SU-DHL-6 (cell line): ENCODE data around the gene SEM1.

Experiments
- H2AFZ ChIP-seq: fragments of 200-600 bp; sonication (generic); 2 replicates; pipeline ENCODE4 v1.6.1; 2014; ENCODE audit warnings: low read depth, mild to moderate bottlenecking, moderate library complexity, mixed read lengths, antibody characterized with exemption, low read length; ENCODE audit not compliant: severe bottlenecking
- H3F3A ChIP-seq: fragments of 200-600 bp; shearing (Covaris generic); 2 replicates; pipeline ENCODE4 v1.6.0; 2016; ENCODE audit warnings: antibody characterized with exemption, mild to moderate bottlenecking; ENCODE audit not compliant: insufficient read depth
- H3K27ac ChIP-seq: fragments of 200-600 bp; sonication (generic); 2 replicates; pipeline ENCODE4 v1.5.1; 2016; ENCODE audit warnings: low read depth, mild to moderate bottlenecking, low read length, moderate library complexity, mixed read lengths
- H3K27me3 ChIP-seq: fragments of 200-600 bp; sonication (generic), shearing (Covaris generic); 2 replicates; pipeline ENCODE4 v1.6.0; 2014; ENCODE audit warnings: mild to moderate bottlenecking, low read length
- H3K36me3 ChIP-seq: fragments of 200-600 bp; sonication (generic); 2 replicates; pipeline ENCODE4 v1.6.1; 2014; ENCODE audit warnings: mild to moderate bottlenecking, low read length, mixed read lengths
- H3K4me2 ChIP-seq: fragments of 300-600, 200-600 bp; shearing (Covaris generic), sonication (generic); 2 replicates; pipeline ENCODE4 v1.6.0; 2014; ENCODE audit warnings: low read length, low read depth, mild to moderate bottlenecking; ENCODE audit not compliant: poor library complexity, severe bottlenecking
- H3K4me3 ChIP-seq: fragments of 200-600 bp; sonication (generic); 2 replicates; pipeline ENCODE4 v1.5.1; 2014; ENCODE audit warnings: antibody characterized with exemption, low read length, mild to moderate bottlenecking, mixed read lengths; ENCODE audit not compliant: insufficient read depth, poor library complexity, severe bottlenecking
- H3K79me2 ChIP-seq: fragments of 200-600 bp; sonication (generic); 2 replicates; pipeline ENCODE4 v1.6.1; 2014; ENCODE audit warnings: mild to moderate bottlenecking, low read length, moderate library complexity; ENCODE audit not compliant: insufficient read depth
- H3K9ac ChIP-seq: fragments of 200-600 bp; sonication (generic); 2 replicates; pipeline ENCODE4 v1.7.0; 2014; ENCODE audit warnings: mild to moderate bottlenecking, low read length
- H3K9me2 ChIP-seq: fragments of 200-600 bp; sonication (generic); replicated peaks from 2 replicates; pipeline ENCODE4 v1.6.1; 2014; ENCODE audit warnings: low read length; ENCODE audit not compliant: insufficient read depth
- H3K9me3 ChIP-seq: fragments of 200-600 bp; sonication (generic); 2 replicates; pipeline ENCODE4 v1.6.1; 2014; ENCODE audit warnings: low read length, mixed read lengths; ENCODE audit not compliant: insufficient read depth
- H4K20me1 ChIP-seq: fragments of 200-600 bp; sonication (generic); 2 replicates; pipeline ENCODE4 v1.6.1; 2014; ENCODE audit warnings: low read depth, mild to moderate bottlenecking, antibody characterized with exemption, low read length, moderate library complexity, mixed read lengths
- EZH2phosphoT487 ChIP-seq: fragments of 200-600 bp; sonication (generic), shearing (Covaris generic); conservative IDR thresholded peaks from 2 replicates; pipeline ENCODE4 v1.6.1; 2018; ENCODE audit warnings: mild to moderate bottlenecking, antibody characterized with exemption, low read length, moderate library complexity, mixed read lengths
- TF ChIP-seq, protein P1 (sequence below): fragments of 200-600 bp; sonication (generic); IDR thresholded peaks from one replicate; pipeline ENCODE4 v1.5.1; 2017; ENCODE audit warnings: antibody characterized with exemption, mild to moderate bottlenecking, low read length, moderate library complexity; ENCODE audit not compliant: insufficient read depth, poor library complexity, severe bottlenecking

SEM1 gene

DNA sequence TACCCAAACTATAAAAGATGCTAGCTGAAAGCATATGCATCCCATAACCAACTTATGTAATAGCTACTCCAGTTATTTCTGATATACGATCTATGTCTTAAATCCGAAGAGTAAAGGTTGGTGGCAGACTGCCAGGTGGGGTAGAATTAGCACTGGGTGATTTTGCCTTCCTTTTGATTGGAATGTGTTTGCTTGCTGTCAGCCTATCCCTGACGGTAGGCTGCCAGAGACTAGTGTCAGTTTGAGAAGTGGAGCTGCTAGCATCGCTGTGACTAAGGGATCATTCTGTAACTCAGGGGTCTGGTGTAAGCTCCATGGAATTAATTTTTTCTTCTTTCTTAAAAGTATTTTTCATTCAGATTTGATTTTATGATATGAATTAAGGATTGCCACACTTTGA lies 9.5 kb upstream of the SEM1 start:
- Histone ChIP-seq H3K79me2 (no peaks in the 10 kb centered on the region), H3F3A (no peaks in the 10 kb centered on the region)

DNA sequence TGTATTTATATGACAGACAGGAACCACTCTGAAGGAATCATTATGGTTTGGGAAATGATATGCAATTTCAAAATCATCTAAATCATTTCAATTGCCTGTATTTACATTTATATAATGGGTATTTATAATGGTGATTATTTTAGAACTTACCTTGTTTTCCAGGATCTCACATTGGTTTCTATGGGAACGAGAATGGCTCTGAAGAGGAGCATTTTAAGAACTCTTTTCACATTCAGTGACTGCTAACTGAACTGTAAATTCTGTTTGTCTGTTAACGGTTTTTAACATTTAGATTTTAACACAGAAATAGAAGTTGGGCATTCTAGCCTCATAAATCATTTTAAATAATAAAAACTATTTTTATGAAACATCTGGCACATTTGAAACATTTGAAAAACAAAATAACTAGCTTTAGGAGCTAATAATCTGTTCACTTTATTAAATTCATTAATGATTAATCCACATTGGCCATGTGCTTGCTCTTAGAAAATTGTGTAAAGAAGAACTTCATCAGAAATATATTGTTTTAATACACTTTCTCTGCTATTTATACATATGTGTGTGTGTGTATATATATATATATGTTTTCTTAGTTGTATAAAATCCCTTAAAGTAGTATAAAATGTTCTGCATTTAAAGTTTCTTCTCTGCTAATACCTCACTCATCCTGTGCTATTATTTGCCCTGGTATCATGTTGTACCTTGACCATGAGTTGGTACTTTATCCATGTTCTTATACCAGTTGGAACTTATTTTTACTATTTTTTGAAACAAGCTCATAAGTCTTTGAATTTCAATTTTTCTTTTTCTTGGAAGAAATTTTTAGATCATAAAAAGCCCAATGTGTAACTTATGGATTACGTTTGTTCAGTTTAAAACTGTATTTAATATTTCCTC lies 8.7 kb upstream of the SEM1 start:
- H3K36me3 ChIP-seq: no peaks in the 10 kb centered on the region
- peaks cover 7% of the 10 kb centered on the region; the same call in 1 of the 2 replicates for H3K9me3 ChIP-seq
- no peak overlapping the region for H2AFZ ChIP-seq
- no peaks in the 10 kb centered on the region for H3F3A ChIP-seq
- no peaks in the 10 kb centered on the region for H3K79me2 ChIP-seq
- no peaks in the 10 kb centered on the region for H3K9me2 ChIP-seq
- H4K20me1 ChIP-seq: no peaks in the 10 kb centered on the region
- H3K4me3 ChIP-seq: no peak overlapping the region
- H3K4me2 ChIP-seq: no peak overlapping the region
- no peak for TF ChIP-seq EZH2phosphoT487
- TF ChIP-seq, protein P1, sequence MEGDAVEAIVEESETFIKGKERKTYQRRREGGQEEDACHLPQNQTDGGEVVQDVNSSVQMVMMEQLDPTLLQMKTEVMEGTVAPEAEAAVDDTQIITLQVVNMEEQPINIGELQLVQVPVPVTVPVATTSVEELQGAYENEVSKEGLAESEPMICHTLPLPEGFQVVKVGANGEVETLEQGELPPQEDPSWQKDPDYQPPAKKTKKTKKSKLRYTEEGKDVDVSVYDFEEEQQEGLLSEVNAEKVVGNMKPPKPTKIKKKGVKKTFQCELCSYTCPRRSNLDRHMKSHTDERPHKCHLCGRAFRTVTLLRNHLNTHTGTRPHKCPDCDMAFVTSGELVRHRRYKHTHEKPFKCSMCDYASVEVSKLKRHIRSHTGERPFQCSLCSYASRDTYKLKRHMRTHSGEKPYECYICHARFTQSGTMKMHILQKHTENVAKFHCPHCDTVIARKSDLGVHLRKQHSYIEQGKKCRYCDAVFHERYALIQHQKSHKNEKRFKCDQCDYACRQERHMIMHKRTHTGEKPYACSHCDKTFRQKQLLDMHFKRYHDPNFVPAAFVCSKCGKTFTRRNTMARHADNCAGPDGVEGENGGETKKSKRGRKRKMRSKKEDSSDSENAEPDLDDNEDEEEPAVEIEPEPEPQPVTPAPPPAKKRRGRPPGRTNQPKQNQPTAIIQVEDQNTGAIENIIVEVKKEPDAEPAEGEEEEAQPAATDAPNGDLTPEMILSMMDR: no peak
- 0 out of 2 replicates have a peak, but pooled peaks cover 3% of the 10 kb centered on the region for H3K27me3 ChIP-seq
- H3K9ac ChIP-seq: no peak overlapping the region
- H3K27ac ChIP-seq: no peak overlapping the region

More for the DNA sequence above, 9.5 kb upstream of the SEM1 start:
- H3K9me3 ChIP-seq: peaks cover 7% of the 10 kb centered on the region; the same call in 1 of the 2 replicates
- no peak overlapping the region for H2AFZ ChIP-seq
- no peaks in the 10 kb centered on the region for H3K9me2 ChIP-seq
- TF ChIP-seq, protein P1: no peak
- no peak for TF ChIP-seq EZH2phosphoT487
- no peaks in the 10 kb centered on the region for H4K20me1 ChIP-seq
- 0 out of 2 replicates have a peak, but pooled peaks cover 3% of the 10 kb centered on the region for H3K27me3 ChIP-seq
- H3K4me3 ChIP-seq: no peak overlapping the region
- H3K9ac ChIP-seq: no peak overlapping the region
- H3K4me2 ChIP-seq: no peak overlapping the region
- H3K36me3 ChIP-seq: no peaks in the 10 kb centered on the region
- H3K27ac ChIP-seq: no peak overlapping the region

DNA sequence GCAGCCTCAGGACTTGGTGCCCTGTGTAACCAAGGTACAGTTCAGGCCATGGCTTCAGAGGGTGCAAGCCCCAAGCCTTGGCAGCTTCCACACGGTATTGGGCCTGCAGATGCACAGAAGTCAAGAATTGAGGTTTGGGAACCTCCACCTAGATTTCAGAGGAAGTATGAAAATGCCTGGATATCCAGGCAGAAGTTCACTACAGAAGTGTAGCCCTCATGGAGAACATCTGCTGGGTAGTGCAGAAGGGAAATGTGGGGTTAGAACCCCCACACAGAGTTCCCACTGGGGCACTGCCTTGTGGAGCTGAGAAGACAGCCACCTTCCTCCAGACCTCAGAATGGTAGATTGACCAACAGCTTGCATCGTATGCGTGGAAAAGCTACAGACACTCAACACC lies 3.4 kb upstream of the SEM1 start:
- peaks cover 16% of the 10 kb centered on the region for H3K79me2 ChIP-seq
- H4K20me1 ChIP-seq: peaks cover 10% of the 10 kb centered on the region; the same call in 1 of the 2 replicates
- H3K4me2 ChIP-seq: no peak overlapping the region
- TF ChIP-seq, protein P1: no peak
- H3K9me2 ChIP-seq: no peaks in the 10 kb centered on the region
- no peak overlapping the region for H3K27ac ChIP-seq
- H3F3A ChIP-seq: peaks cover 4% of the 10 kb centered on the region
- no peak overlapping the region for H2AFZ ChIP-seq
- H3K9ac ChIP-seq: no peak overlapping the region
- H3K27me3 ChIP-seq: no peaks in the 10 kb centered on the region
- H3K4me3 ChIP-seq: no peak overlapping the region
- H3K36me3 ChIP-seq: 0 out of 2 replicates have a peak, but pooled peaks cover 4% of the 10 kb centered on the region
- H3K9me3 ChIP-seq: peaks cover 22% of the 10 kb centered on the region
